ENCODE data around the gene INPP4A. TPM values are rescaled to one million over a fixed set of nuclear protein-coding genes. Genes with fewer than 3 reads are reported as not detected.
"Not testable (repeated sequence)": the region's sequence is repeated elsewhere in the genome, so short reads cannot be mapped to it uniquely, and the experiment has no call there.

INPP4A gene
- total RNA-seq, 4 donors from 2014 or later: 30.7 to 58.9 (median 39.4) TPM

DNA sequence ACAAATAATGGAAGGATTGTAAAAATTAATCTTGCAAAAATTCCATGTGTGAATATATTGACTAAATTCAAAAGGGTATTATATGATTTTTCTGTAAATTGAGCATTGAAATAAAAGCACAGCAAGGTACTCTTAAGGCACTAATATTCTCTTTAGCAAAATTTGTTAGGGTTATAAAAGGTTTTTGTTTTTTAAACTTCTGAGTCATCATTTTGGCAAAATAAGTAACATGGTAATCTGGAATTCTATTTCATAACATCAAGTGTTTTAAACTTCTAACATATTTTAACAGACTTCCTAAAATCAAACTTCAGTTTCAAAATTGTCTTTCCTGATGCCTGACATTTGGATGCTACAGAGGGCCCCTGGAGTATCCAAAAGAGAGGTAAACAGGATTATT is 12.5 kb upstream of the INPP4A start:
- TF ChIP-seq, protein P1, sequence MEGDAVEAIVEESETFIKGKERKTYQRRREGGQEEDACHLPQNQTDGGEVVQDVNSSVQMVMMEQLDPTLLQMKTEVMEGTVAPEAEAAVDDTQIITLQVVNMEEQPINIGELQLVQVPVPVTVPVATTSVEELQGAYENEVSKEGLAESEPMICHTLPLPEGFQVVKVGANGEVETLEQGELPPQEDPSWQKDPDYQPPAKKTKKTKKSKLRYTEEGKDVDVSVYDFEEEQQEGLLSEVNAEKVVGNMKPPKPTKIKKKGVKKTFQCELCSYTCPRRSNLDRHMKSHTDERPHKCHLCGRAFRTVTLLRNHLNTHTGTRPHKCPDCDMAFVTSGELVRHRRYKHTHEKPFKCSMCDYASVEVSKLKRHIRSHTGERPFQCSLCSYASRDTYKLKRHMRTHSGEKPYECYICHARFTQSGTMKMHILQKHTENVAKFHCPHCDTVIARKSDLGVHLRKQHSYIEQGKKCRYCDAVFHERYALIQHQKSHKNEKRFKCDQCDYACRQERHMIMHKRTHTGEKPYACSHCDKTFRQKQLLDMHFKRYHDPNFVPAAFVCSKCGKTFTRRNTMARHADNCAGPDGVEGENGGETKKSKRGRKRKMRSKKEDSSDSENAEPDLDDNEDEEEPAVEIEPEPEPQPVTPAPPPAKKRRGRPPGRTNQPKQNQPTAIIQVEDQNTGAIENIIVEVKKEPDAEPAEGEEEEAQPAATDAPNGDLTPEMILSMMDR (IDR thresholded peaks at IDR 0.05): no peak
- TF ChIP-seq POLR2AphosphoS5 (IDR thresholded peaks at IDR 0.05): no peak
- TF ChIP-seq POLR2A (IDR thresholded peaks at IDR 0.05; ENCODE audit: low read depth): no peak
- TF ChIP-seq EP300 (IDR thresholded peaks at IDR 0.05): no peak
- intact Hi-C loops (cut with DNase I): no loop called here
- H3K27ac ChIP-seq (replicated peaks in 1 of 4): no peak overlapping the region
- DNase-seq (ENCODE audit: extremely low spot score): no peak
- no peaks in the 10 kb centered on the region for H3K36me3 ChIP-seq
- H3K27me3 ChIP-seq: no peaks in the 10 kb centered on the region
- H3K9me3 ChIP-seq: no peaks in the 10 kb centered on the region
- H3K4me1 ChIP-seq: no peaks in the 10 kb centered on the region
- no peak overlapping the region for H3K4me3 ChIP-seq

DNA sequence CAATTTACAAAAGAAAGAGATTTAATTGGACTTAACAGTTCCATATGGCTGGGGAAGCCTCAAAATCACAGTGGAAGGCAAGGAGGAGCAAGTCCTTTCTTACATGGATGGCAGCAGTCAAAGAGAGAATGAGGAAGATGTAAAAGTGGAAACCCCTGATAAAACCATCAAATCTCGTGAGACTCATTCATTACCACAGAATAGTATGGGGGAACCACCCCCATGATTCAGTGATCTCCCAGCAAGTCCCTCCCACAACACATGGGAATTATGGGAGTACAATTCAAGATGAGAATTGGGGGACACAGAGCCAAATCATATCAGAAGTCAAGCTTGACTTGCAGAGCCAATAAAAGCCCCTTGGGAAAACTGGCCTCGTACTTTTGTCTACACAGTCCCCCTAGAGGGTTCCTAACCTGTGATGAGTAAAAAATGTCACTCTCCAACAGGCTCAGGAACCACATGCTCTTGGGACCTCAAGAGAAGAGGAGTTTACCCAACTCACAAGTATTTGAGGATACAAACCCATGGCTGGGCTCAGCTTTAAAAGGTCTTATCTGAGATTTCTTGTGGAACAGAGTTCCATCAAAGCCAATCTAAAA is 11.2 kb upstream of the INPP4A start:
- H3K36me3 ChIP-seq: no peaks in the 10 kb centered on the region
- no peak overlapping the region for H3K4me3 ChIP-seq
- DNase-seq (ENCODE audit: extremely low spot score): no peak
- H3K4me1 ChIP-seq: no peaks in the 10 kb centered on the region
- H3K27ac ChIP-seq (replicated peaks in 1 of 4): no peak overlapping the region
- TF ChIP-seq POLR2AphosphoS5 (IDR thresholded peaks at IDR 0.05) (no peak), EP300 (IDR thresholded peaks at IDR 0.05) (no peak), POLR2A (IDR thresholded peaks at IDR 0.05; ENCODE audit: low read depth) (no peak)
- TF ChIP-seq, protein P1 (IDR thresholded peaks at IDR 0.05): no peak
- intact Hi-C loops (cut with DNase I): no loop called here
- WGBS: 84% methylated on average over 2 of the region's 2 CpGs
- no peaks in the 10 kb centered on the region for H3K9me3 ChIP-seq
- no peaks in the 10 kb centered on the region for H3K27me3 ChIP-seq

- intact Hi-C loops (cut with DNase I): no loop called here
- Histone ChIP-seq H3K4me1 (peaks cover 0 to 2% (median 0%) of the 10 kb centered on the region in 4 donors), H3K4me3 (no peak overlapping the region), H3K27me3 (no peaks in the 10 kb centered on the region), H3K9me3 (peaks cover 0 to 4% (median 0%) of the 10 kb centered on the region in 4 donors), H3K27ac (replicated peaks in 1 of 4) (no peak overlapping the region), H3K36me3 (no peaks in the 10 kb centered on the region)
- no peak for DNase-seq (ENCODE audit: extremely low spot score)
- WGBS: 78% methylated on average over 3 of the region's 3 CpGs
- TF ChIP-seq EP300 (IDR thresholded peaks at IDR 0.05): no peak
- TF ChIP-seq, protein P1 (IDR thresholded peaks at IDR 0.05): no peak
- TF ChIP-seq POLR2AphosphoS5 (IDR thresholded peaks at IDR 0.05): no peak
- no peak for TF ChIP-seq POLR2A (IDR thresholded peaks at IDR 0.05; ENCODE audit: low read depth)
Measured at GRCh38 chr2:98434492-98434891, 10.2 kb upstream of the INPP4A start.

- WGBS: 90% methylated on average over 4 of the region's 4 CpGs
- H3K36me3 ChIP-seq; H3K9me3 ChIP-seq; intact Hi-C loops (cut with DNase I); DNase-seq (ENCODE audit: extremely low spot score); H3K27ac ChIP-seq (replicated peaks in 1 of 4); H3K27me3 ChIP-seq; H3K4me1 ChIP-seq; H3K4me3 ChIP-seq: not testable (repeated sequence)
Measured at GRCh38 chr2:98435670-98436069, 9.0 kb upstream of the INPP4A start.

GRCh38 chr2:98436734-98437133 is 7.9 kb upstream of the INPP4A start:
- 51% methylated on average over 4 of the region's 4 CpGs for WGBS
- Histone ChIP-seq H3K4me3 (no peak overlapping the region), H3K9me3 (peaks cover 0 to 4% (median 0%) of the 10 kb centered on the region in 4 donors), H3K27ac (replicated peaks in 1 of 4) (peak overlapping the region in 1 of 4 donors; percentile 0), H3K36me3 (no peaks in the 10 kb centered on the region), H3K27me3 (no peaks in the 10 kb centered on the region), H3K4me1 (peaks cover 0 to 8% (median 0%) of the 10 kb centered on the region in 4 donors)
- no peak for TF ChIP-seq POLR2A (IDR thresholded peaks at IDR 0.05; ENCODE audit: low read depth)
- TF ChIP-seq, protein P1 (IDR thresholded peaks at IDR 0.05): no peak
- no peak for TF ChIP-seq EP300 (IDR thresholded peaks at IDR 0.05)
- no peak for TF ChIP-seq POLR2AphosphoS5 (IDR thresholded peaks at IDR 0.05)
- intact Hi-C loops (cut with DNase I): no loop called here
- DNase-seq (ENCODE audit: extremely low spot score): no peak
